ENCODE measurements around the gene CHSY3.

Gene CHSY3

GRCh38 chr5:129904102-129904666 lies at the start of gene CHSY3:
TSS of gene CHSY3 (plus strand) at chr5:129904465.
- DNase-seq (ENCODE audit: low spot score): peak; percentile 66

DNA sequence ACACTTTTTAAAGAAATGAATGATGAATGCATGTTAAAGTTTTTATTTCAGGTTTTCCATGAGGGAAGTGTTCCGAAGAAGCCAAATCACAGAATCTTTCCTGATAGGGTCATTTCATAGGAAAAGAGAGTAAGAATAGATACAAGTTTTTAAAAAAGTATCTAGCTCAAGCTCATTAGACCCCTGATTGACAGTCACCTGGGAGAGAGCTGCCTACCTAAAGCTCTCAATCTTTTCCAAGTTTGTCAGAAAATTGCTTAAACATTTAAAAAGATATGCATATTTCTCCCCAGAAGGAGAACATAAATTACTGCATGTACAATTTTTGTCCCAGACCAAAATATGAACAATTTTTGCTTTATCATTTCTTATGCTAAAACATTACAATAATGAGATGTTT lies 47.9 kb upstream of the CHSY3 start:
- DNase-seq (ENCODE audit: low spot score): no peak

DNA sequence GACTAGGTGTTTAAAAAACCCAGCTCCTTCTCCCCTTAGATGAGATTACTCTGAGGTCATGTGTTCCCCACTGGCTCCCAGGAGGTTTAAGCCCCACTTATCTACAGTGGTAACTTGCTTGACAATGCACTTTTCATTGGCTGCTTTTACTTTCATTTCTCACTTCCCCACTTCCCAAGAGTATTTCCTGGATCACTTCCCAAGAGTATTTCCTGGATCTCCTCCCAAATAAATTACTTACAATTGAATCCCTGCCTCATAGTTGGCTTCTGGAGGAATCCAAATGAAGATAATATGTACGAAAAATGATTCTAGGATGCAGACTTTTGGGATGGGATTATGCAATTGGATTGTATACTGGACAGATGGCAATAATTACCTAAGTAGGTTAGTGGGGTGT lies 47.1 kb upstream of the CHSY3 start:
- DNase-seq (ENCODE audit: low spot score): no peak

- no peak for DNase-seq (ENCODE audit: low spot score)
Measured at GRCh38 chr5:129858131-129858675, 46.1 kb upstream of the CHSY3 start.

GRCh38 chr5:129884322-129884721 lies 19.9 kb upstream of the CHSY3 start:
- no peak for DNase-seq (ENCODE audit: low spot score)

DNA sequence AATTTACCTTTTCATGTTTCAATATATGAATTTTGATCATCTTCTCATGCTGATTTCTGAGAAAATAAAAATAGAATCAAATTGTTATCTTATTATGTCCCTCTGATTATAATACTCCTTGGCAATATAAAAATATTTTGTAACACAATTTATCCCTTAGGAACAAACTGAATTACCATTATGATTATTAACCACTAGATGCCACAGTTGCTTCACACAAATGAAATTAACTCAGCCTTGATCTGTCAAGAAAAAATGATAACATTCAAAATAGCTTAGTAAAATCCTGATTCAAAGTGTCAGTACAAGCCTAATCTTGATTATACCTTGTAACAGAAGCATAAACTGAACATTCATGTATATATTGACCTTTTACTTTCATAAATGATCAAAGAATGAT lies 4.8 kb upstream of the CHSY3 start:
- peak; percentile 40 for DNase-seq (ENCODE audit: low spot score)

- no peak for DNase-seq (ENCODE audit: low spot score)
Measured at GRCh38 chr5:129902816-129903215, 1.4 kb upstream of the CHSY3 start.

DNA sequence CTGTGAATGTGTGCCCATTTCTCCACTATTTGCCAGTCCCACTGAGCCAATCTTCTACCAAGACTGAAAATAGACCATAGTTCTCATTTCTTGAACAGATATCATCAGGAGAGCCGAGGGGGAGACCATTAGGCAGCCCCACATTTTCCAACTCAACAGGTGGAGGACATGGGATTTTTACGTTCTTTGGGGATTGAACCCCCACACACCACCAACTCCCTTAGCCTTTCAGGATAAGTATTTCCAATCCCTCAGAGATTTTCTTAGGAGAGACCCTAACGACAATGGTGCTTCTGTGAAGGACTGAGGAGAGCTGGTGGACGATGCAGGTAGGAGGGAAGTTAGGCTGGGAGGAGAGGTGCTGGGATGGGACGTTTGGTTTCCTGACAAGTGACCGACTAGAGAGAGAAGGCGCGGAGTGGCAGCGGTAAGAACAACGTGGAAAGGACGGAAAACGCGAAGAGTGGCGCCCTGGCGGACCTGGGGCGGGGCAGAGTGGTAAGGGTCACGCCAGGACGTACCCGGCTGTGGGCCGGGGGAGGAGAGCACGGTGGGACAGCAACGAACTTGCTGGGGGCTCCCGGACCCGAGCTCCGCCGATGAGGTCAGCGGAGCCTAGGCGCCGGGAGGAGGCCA lies 681 bp upstream of the CHSY3 start:
- no peak for DNase-seq (ENCODE audit: low spot score)

DNA sequence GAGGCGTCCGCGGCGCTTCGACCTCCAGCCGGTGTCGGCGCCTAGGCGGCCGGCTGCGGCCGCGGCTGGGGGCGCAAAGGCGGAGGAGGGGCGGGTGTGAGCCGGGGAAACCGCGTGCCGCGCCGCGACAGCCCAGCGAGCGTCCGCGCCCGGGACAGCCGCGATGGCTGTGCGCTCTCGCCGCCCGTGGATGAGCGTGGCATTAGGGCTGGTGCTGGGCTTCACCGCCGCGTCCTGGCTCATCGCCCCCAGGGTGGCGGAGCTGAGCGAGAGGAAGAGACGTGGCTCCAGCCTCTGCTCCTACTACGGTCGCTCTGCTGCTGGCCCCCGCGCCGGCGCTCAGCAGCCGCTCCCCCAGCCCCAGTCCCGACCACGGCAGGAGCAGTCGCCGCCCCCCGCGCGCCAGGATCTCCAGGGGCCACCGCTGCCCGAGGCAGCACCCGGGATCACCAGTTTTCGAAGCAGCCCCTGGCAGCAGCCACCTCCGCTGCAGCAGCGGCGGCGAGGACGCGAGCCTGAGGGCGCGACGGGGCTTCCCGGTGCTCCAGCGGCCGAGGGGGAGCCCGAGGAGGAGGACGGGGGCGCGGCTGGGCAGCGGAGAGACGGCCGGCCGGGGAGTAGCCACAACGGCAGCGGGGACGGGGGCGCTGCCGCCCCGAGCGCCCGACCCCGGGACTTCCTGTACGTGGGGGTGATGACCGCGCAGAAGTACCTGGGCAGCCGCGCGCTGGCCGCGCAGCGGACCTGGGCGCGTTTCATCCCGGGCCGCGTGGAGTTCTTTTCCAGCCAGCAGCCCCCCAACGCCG lies 605 bp downstream of the CHSY3 start:
- DNase-seq (ENCODE audit: low spot score): no peak

- DNase-seq (ENCODE audit: low spot score): no peak
Measured at GRCh38 chr5:129905473-129906176, 1.4 kb downstream of the CHSY3 start.

GRCh38 chr5:129906177-129906887 lies 2.1 kb downstream of the CHSY3 start:
- peak; percentile 37 for DNase-seq (ENCODE audit: low spot score)

DNA sequence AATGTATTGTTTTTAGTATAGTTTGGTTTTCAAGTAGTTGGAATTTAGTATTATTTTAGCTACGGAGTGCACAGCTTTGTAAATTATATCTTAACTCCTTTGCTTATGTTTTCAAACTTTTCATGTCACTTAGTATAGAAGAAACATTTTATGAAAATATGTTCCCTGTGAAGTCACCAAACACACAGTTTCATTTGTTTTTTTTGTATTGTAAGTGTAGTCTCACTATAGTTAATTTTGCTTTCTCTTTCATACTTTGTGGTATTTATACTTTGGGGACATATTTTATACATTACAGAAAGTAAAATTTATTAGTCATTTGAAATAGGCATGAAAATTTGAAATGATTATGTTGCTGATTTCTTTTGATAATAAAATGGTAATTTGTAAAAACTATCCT lies 5.0 kb downstream of the CHSY3 start:
- DNase-seq (ENCODE audit: low spot score): no peak

DNA sequence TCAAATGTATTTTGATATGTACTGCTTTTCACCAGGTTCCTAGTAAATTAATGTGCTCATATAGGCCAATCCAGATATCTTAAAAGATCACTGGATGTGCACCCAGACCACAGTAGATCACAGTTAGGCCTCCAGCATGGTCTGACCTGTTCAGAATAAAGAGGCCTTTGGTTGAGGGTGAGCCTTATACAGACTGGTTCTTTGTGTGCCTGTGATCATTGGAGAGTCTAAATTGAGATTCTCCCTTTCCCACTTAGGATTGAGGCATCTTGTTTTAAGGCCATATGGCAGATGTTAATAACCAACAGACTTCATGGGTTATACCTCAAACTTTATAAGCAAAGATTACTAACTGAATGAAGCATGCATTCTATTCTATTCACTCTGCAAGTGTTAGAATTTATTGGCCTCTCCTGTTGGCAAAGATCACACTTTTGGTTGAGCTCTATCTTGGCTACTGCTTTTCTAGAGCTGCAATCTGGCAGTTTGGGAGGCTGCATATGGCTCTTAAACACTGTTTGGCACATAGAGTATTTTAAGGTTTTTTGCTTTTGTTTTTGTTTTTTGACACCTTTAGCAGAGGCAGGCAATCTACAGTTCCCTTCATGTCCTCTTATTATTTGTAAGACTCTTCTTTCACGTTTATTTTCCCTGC lies 8.5 kb downstream of the CHSY3 start:
- DNase-seq (ENCODE audit: low spot score): no peak

DNA sequence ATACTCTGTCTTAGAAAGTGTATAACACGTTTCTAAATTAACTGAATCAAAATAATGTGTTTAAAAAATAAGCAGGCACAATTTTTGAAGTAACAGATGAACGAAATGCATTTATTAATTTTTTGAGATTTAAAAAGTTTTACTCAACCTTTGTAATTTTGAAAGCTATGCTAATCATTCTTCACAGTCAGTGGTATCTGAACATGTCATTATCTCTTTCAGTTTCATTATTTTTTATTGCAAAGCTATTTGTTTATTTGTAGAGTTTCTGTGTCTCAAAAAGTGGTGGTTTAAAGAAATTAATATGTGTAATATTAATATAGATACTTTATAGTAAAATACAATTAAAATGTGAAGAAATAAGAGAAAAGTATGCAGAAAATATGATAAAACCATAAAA lies 11.2 kb downstream of the CHSY3 start:
- no peak for DNase-seq (ENCODE audit: low spot score)

DNA sequence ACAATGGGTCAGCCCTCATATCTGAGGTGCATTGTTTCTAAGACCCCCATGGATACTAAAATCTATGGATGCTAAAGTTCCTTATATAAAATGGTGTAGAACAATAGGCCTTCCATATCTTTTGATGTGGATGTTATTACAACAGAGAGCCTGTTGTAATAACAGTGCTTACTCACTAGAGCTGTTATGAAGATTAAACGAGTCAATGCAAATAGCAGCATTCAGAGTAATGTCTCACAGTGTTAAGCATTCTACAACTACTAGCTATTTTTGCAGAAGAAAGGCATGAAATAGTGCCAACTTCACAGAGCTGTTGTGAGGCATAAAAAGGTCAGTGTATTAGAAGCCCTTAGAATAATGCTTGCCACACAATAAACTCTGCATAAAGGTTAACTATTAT lies 13.0 kb downstream of the CHSY3 start:
- no peak for DNase-seq (ENCODE audit: low spot score)

GRCh38 chr5:129921204-129921603 lies 16.9 kb downstream of the CHSY3 start:
- DNase-seq (ENCODE audit: low spot score): no peak

DNA sequence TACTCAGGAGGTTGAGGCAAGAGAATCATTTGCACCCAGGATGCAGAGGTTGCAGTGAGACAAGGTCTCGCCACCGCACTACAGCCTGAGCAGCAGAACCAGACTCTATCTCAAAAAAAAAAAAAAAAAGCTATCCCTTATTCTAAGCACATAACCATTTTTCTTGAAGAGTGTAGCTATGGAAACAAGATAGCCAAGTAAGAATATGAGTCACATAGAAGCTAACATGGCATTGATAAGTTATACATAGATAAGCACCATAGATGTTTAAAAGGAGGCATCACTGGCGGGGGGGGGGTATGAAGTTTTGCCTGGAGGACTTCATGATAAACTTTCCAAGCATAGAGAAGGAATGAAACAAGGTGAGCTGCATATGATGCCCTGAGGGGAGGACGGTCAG lies 26.0 kb downstream of the CHSY3 start:
- DNase-seq (ENCODE audit: low spot score): no peak

GRCh38 chr5:129935626-129936025 lies 31.4 kb downstream of the CHSY3 start:
- no peak for DNase-seq (ENCODE audit: low spot score)

DNA sequence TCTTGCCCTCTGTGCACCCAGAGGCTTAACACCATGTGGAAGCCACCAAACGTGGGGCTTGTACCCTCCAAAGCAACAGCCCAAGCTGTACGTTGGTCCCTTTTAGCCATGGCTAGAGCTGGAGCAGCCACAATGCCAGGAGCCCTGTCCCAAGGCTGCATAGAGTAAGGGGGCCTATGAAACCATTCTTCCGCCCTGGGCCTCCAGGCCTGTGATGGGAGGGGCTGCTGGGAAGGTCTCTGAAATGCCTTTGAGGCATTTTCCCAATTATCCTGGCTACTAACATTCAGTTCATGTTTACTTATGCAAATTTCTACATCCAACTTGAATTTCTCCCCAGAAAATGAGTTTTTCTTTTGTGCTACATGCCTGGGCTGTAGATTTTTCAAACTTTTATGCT lies 33.8 kb downstream of the CHSY3 start:
- no peak for DNase-seq (ENCODE audit: low spot score)

- DNase-seq (ENCODE audit: low spot score): no peak
Measured at GRCh38 chr5:129943936-129944335, 39.7 kb downstream of the CHSY3 start.

- no peak for DNase-seq (ENCODE audit: low spot score)
Measured at GRCh38 chr5:129945028-129945427, 40.8 kb downstream of the CHSY3 start.

Measured in pons (tissue), 1 donor.